GM18511 (cell line): ENCODE data around the gene IGF2BP2.
"Not testable (repeated sequence)": the region's sequence is repeated elsewhere in the genome, so short reads cannot be mapped to it uniquely, and the experiment has no call there.

ENCODE experiments used
- ATAC-seq: cut with Tn5 transposase; IDR thresholded peaks from one replicate; pipeline ENCODE4 v1.9.1; 2021; ENCODE audit warnings: mild to moderate bottlenecking, moderate library complexity; ENCODE audit not compliant: unreplicated experiment

Gene IGF2BP2

DNA sequence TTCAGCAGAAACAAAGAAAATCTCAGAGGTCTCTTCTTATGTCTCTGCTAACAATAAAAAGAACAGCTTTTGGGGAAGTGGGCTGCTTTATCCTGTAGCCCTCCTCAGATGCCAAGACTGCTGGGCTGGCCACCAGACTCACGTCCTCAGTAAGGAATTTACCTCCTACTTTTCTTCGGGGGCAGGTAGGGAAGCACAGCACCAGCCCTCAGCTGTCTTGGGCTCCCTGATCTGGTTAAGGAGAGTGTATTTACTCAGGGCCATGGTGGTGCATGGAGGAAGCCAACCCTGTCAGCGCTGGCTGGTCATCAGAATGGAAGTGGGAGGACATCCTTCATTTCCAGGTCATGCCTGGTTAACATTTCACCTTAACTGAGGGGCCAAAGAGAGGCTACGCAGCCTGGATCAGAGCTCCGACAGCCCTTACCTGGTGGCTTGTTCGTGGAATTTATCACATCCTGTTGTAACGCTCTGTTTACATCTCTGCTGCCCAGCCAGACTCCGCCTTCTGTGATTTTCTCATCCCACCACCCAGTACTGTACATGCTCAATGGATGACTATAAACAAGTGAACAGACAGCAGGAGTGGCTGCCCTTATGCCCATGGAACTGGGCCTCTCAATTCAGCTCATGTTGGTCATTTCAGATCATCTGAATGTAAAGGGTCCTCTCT is 108.3 kb downstream of the IGF2BP2 start:
- no peak for ATAC-seq

DNA sequence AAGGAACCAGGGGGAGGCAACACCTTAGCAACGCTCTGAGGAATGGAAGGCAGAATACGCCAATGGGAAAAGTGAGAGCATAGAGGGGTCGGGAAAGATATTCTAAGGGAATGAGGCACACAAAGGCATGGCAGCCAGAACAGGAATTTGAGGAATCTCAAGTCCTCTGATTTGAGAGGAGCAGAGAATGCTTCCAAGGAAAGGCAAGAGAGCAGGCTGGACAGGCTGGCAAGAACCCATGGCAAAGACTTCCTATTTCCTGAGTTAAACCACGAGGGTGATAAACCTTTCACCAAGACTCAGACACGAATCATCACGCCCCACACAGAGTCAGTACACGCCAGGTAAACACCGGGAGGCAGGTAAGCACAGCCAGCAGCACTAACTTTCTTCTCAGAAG is 109.8 kb downstream of the IGF2BP2 start:
- no peak for ATAC-seq

DNA sequence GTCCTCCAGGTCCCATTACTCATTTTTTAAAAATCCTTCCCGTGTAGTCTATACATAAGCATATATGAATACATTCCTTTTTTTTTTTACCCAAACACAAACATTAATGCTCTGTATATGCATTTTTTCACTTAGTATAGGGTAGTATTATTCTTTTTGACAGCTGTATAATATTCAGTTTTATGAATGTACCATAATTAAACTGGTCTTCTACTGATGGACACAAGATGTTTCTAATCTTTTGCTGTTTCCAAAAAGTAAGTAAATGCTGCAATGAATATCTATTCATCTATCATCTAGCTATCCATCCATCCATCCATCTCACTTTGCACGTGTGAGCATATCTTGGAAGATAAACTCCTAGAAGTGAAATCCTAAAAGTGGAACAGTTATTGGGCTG is 110.8 kb downstream of the IGF2BP2 start:
- ATAC-seq: no peak

DNA sequence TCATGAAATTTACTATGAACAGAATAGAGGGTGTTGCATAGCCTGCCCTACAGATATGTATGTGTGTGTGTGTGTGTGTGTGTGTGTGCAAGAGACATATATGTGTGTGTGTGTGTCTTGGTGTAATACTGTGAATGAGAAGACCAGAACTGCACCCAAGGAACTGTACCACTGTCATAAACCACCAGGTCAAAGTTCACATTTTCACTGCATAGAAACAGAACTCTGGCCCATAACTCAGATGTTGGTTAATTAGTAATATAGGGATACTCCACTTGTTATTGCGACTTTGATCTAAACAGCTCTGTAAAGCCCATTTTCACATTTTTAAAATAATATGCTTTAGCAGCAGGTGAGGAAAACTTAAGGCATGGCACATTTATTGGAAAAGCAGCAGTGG is 111.8 kb downstream of the IGF2BP2 start:
- no peak for ATAC-seq

DNA sequence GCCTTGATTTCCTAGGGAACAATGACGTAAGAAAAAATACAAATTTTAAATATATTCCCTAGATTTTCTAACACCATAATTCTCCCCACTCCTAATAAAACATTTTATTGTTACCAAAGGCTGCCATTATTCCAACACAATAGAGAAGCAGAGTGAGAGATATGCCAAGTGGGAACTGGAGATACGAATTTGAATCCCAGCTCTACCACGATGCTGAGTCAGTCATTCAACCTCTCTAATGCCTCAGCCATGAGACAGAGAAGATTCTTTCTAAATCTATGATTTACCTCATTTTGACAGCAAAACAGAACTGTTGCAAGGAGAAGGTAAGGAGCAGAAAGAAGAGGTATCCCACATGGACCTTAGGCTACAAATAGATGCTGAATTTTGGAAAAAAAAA is 112.5 kb downstream of the IGF2BP2 start:
- no peak for ATAC-seq

DNA sequence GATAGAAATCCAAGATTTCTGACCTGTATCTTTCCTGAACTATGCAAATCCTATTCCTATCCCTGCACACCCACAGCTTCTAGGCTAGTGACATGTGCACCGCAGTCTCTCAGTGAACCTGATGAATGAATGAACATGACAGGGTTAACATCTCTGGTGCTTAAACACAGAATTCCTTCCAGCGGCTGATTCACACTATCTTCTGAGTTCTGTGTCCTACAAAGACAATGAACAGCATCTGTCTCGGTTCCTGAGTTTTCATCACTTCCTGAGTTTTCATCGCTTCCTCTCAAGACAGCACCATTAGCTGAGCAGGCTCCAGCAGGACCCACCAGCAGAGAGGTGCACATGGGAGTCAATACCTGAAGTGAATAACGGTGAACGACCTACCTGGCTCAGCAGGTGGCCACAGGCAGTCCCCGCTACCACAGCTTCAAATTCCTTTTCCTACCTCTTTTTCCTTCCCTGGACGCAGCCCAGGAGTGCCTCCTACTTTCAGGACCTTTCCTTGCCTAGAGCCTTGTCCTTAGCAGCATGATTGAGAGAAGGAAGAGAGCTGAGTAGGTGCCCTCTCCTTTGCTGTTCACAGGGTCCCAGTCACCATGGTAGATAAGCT is 113.5 kb downstream of the IGF2BP2 start:
- ATAC-seq: no peak

DNA sequence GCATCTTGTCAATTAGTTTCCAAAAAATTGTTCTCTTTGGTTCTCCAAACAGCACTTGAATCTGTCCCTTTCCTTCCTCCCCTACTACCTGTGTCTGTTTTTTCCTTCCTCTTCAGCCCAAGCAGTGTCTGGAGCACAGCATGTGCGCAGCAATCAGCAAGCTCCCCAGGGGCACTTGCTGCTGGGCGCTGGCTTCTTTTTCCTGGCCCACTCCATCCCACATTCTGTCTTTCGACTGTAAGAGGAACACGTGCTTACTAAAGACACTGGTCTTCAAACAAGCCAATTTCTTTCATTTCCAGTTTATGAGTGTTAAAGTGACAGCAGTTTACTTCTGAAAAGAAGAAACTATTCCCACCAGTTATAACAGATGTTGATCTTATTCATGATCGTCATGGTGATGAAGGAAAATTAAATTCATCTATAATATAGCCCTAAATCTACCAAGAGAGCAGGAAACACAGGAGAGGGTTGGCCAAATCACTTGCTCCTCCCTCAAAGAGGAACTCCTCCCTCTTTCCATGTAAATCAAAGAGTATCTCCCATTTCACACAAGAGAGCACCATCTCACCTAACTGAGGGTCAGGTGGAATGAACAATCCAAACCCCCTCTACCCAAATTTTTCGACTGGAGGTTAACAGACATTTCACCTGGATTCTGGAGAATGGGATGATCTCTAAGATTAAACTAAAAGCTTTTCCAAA is 115.4 kb downstream of the IGF2BP2 start:
- ATAC-seq: no peak

DNA sequence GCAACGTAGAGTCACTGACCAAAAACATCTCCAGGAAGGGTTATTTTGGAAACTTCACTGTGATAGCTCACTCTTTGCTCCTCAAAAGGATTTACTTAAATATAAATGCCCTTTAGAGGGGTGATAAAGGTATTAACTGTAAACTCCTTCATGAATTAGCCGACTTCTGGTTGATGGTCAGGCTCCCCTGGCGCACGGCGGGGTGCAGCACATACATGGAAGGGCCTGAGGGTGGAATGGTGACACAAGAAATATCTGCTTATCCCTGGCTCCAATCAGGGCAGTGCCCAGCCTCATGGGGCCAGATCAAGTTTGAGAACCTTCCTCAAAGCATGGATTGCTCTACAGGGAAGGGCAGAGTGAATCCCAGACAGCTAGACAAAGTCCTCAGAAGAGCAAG is 116.5 kb downstream of the IGF2BP2 start:
- ATAC-seq: no peak

DNA sequence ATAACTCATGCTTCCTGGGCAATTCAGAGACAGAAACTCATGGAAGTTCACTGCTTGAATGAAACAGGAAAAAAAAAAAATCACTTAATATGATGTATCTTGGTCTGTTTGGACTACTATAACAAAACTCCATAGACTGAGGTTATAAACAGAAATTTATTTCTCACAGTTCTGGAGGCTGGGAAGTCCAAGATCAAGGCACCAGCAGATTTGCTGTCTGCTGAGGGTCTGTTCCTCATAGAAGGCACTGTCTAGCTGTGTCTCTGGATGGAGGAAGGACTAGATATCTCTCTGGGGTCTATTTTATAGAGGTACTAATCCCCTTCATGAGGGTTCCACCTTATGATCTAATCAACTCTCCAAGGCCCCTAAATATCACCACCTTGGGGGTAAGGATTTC is 119.3 kb downstream of the IGF2BP2 start:
- ATAC-seq: no peak

DNA sequence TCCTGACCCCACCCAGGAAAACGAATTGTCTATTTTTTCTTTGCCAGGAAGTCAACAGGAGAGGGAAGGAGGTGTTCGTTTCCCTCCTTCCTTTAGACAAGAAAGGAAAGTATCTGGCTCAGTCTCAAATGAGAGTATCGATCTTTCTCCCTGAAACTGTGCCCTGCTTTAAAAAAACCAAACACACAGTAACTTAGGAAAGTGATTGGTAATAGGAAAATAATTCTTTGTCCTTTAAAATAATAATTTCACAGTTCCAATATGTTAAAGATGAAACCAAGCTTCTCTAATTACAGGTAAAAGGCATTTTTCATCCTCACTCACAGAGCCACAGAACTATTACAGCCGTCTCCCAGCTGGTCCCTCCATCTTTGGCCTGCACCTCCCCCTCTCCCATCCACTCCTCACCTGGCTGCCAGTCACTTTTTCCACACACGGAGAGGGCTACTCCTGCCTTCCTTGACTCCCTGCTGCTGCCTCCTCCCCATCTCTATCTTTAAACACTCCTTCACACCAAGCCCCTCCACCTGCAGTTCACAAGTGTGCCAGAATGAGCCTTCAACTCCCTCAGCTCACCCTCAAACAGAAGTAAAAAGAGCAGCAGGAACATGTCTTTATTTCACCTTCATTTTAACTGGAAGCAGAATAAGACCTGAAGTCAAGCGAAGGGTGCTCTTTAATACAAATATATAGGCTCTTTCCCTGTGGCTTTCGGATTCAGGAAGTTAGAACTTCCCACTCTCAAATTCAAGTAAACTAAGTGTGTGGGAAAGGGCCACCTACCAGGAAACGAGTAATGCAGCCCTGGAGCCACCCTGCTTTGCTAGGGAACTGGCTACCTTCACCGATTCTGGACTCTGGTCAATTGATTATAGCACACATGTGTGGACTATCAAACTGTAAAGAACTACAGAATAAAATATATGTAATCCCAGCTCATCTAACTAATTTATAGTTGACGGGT is 122.3 kb downstream of the IGF2BP2 start:
- ATAC-seq: no peak

DNA sequence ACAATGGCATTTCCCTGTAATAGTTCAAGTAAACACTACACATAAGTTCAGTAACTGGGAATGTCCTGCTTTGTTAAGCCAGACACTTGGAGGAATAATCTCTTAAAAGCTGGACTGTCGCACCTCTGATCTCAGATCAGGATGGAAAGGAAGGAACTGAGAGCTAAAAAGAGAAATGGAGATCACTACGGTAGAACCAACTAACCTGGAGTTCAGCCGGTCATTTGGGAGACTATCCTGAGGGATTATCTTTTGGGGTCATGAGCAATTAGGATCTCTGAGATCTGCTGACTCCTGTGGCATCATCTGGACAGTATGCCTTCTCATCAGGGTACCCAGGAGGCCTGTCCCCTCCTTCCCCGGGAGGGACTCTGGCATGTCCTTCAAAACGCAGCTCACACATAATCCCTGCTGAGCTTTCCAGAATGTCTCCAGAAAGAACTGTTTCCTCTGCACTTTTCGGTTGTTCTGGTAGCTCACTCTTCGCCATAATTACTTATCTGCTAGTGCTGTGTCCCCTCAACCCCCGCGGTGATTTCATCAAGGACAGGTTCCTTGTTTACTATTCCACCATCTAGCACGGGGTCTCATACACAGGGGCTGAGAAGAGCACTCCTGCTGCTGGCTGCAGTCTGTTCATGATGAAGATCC is 123.1 kb downstream of the IGF2BP2 start:
- ATAC-seq: no peak

DNA sequence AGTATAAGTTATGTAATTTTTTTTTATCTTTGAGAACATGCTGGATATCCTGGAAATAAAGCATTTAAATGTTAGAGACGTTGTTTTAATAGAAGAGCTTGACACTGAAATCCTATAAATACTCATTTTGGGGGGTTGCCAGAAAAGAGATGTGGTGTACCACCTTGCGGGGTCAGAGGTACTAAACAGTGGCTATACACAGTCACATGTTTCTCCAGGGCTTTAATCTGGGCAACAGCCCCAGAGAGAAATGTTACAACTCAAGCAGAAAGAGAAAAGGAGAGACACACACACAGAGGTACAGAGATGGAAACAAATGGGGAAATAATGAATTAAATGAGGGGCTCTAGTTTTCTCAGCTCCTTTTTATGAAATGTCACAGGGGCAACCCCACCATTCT is 124.9 kb downstream of the IGF2BP2 start:
- no peak for ATAC-seq

DNA sequence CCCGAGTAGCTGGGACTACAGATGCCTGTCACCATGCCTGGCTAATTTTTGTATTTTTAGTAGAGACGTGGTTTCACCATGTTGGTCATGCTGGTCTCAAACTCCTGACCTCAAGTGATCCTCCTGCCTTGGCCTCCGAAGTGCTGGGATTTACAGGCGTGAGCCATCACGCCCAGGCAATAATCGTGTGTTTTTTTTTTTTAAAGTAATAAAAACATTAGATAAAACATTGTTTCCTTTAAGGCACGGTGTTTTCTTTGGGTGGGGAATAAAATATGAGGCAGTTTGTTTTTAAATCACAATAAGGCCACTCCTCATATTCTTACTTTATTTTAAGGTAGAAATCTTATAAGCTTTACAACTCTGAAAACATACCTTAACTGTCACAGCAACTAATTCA is 127.6 kb downstream of the IGF2BP2 start:
- not testable (repeated sequence) for ATAC-seq

DNA sequence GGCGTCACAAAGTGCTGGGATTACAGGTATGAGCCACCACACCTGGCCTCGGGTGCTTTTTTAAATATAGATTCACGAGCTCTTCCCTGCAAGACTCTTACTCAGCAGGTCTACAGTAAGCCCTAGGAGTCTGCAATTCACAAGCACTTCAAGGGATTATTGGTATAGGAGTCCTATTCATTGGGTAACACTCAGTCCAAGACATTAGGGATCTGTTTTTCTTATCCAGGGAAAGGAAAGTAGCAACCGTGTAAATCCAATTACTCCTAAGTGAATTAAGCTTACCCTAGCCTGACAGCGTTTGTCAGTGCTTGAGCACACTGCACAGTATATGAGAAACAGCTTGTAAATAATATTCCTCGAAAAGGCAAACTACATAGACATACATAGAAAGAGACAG is 128.8 kb downstream of the IGF2BP2 start:
- ATAC-seq: no peak

DNA sequence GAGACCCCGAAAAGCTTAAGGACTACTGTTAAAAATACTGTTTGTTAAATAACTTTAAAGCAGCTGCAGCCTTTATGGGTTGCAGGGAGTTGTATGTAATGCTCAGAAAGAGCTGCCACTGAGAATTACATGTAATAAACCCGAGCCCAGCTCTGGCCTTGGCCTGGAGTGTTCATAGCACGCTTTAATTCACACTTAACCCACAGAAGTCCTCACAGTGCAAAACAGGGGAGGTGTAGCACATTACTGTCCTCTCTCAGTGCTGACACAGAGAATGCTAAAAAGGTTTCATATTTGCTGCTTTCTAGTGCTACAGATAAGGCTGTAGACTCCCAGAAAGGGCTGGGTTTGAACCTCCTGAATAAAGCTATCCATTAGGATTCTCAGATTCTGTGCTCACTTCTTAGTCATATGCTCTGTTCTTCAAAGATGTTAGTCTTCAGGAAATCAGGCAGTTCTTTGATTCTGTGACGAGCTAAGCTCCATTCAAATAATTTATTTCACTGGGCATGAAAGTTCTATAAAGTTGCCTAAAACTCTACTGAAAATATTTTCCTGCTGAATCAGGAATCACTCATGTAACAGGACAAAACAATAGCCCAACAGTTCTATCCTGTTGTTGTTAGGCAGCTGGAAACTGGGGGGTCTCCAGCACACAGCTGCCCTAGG is 130.7 kb downstream of the IGF2BP2 start:
- no peak for ATAC-seq

DNA sequence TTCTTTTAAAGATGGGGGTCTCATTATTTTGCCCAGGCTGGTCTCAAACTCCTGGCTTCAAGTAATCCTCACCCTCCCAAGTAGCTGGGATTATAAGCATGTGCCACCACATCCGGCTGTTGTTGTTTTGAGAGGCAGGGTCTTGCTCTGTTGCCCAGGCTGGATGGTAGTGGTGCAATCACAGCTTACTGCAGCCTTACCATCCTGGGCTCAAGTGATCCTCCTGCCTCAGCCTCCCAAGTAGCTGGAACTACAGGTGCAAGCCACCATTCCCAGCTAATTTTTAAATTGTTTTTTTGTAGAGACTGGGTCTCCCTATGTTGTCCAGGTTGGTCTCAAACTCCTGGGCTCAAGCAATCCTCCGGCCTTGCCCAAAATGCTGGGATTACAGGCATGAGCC is 133.2 kb downstream of the IGF2BP2 start:
- ATAC-seq: no peak

DNA sequence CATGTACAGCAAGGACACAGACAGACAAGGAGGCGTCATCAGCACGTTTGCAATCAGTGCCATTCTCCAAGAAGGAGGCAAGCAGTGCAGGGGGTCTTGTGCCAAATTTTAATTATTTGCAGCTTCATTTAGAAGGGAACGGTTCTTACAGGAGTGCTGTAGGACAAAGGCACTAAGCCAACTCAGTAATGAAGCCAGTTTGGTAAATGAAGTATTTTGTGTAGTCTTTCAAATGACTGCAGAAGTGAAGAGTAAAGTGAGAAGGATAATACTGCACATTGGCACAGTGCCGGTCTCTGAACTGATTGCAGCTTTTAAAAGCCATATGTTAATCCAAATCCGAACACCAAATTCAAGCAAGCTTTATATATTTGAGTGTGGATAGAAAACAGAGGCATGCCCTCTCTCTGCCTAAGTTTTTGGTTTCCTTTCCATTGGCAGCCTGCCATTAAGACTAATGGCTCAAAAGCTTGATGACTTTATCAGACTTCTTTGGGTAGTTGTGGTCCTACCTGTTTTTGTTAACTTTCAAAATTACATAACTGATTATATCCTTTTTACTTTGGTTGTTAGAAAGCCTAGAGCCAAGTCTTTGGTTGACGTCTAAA is 137.5 kb downstream of the IGF2BP2 start:
- ATAC-seq: no peak

DNA sequence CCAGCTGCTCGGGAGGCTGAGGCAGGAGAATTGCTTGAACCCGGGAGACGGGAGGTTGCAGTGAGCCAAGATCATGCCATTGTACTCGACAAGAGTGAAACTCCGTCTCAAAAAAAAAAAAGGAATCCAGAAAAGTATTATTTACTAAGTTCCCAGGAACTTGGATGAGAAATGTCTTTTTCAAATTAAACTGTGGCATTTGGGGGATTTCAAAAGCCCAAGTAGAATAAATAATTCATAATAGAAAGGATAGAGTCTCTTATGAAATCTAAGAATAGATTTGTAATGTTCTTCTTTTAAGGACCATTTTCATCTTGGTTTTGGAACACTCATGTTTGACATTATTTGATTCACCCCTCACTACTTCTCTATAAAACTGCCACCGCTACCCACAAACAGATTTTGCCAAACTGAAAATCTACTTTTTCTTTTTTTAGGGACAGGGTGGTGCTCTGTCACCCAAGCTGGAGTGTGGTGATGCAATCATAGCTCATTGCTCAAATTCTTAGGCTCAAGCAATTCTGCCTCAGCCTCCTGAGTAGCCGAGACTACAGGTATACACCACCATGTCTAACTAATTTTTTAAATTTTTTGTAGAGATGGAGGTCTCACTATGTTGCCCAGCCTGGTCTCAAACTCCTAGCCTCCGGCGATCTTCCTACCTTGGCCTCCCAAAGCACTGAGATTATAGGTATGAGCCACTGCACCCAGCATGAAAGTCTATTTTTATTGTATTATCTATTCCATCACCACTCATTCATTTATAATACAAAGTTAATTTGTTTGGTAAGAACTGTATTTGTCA is 139.4 kb downstream of the IGF2BP2 start:
- ATAC-seq: no peak

DNA sequence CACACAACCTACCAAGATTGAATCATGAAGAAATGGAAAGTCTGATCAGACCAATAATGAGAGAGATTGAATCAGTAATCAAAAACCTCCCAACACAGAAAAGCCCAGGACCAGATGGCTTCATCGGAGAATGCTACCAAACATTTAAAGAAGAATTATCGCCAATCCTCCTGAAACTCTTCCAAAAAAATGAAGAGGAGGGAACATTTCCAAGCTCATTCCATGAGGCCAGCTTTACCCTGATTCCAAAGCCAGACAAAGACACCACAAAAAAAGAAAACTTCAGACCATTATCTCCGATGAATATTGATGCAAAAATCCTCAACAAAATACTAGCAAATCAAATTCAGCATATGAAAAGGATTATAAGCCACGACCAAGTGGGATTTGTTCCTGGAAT is 144.6 kb downstream of the IGF2BP2 start:
- ATAC-seq: no peak
